Neutrophil (primary cell): ENCODE measurements around the gene TMEM62.

Source experiments
- H3K27ac ChIP-seq: fragments of 200-600 bp; sonication (generic); 2 replicates; pipeline ENCODE4 v1.5.1; 2016; ENCODE audit warnings: mild to moderate bottlenecking, moderate library complexity
- H3K27me3 ChIP-seq: fragments of 200-600 bp; sonication (generic); 2 replicates; pipeline ENCODE4 v1.6.0; 2016; ENCODE audit warnings: mild to moderate bottlenecking
- H3K36me3 ChIP-seq: fragments of 200-600 bp; sonication (generic); 2 replicates; pipeline ENCODE4 v1.5.1; 2017
- H3K4me1 ChIP-seq, 2 experiments: fragments of 200-600 bp in 1 of 2; sonication (generic) in 1 of 2; 1 replicate in 1 of 2; 2 replicates in 1 of 2; pipeline versions ENCODE4 v1.5.1 to v1.6.1; 2013 to 2016; ENCODE audit warnings: low read depth in 1 of 2, low read length in 1 of 2, mild to moderate bottlenecking in 1 of 2, moderate library complexity in 1 of 2; ENCODE audit not compliant: control insufficient read depth in 1 of 2, insufficient read depth in 1 of 2
- H3K4me3 ChIP-seq, 2 experiments: fragments of 200-600 bp in 1 of 2; sonication (generic) in 1 of 2; 1 replicate in 1 of 2; 2 replicates in 1 of 2; pipeline ENCODE4 v1.5.1; 2013 to 2016; ENCODE audit warnings: low read depth in 1 of 2, low read length in 1 of 2, mild to moderate bottlenecking in 1 of 2, moderate library complexity in 1 of 2
- H3K9me3 ChIP-seq: fragments of 200-600 bp; sonication (generic); 2 replicates; pipeline ENCODE4 v1.5.1; 2016
- CTCF ChIP-seq: fragments of 200-600 bp; sonication (generic); IDR thresholded peaks from 2 replicates; pipeline ENCODE4 v1.5.1; 2016; ENCODE audit warnings: antibody characterized with exemption

Gene TMEM62

GRCh38 chr15:43133430-43134156, at the start of gene TMEM62:
Gene TMEM62 (plus strand): TSS chr15:43133586. CDS start chr15:43133803, 217 bp downstream.
- TF ChIP-seq CTCF = no peak
- Histone ChIP-seq H3K4me1 (peaks cover 14 to 16% of the 10 kb centered on the region in 2 experiments), H3K27me3 (no peaks in the 10 kb centered on the region), H3K27ac (peak within 1 kb of the TSS; percentile 83), H3K4me3 (peak within 1 kb of the TSS; percentile 77 to 84), H3K36me3 (peaks cover 21% of the 10 kb centered on the region), H3K9me3 (no peaks in the 10 kb centered on the region)

GRCh38 chr15:43085921-43086320, 47.5 kb upstream of the TMEM62 start:
- Histone ChIP-seq H3K9me3 (no peaks in the 10 kb centered on the region), H3K4me3 (no peak overlapping the region), H3K27me3 (no peaks in the 10 kb centered on the region), H3K27ac (no peak overlapping the region), H3K36me3 (peaks cover 50% of the 10 kb centered on the region), H3K4me1 (no peaks in the 10 kb centered on the region)
- TF ChIP-seq CTCF = no peak

- H3K9me3 ChIP-seq = no peaks in the 10 kb centered on the region
- no peaks in the 10 kb centered on the region for H3K4me1 ChIP-seq
- no peak overlapping the region for H3K4me3 ChIP-seq
- TF ChIP-seq CTCF = no peak
- peaks cover 47% of the 10 kb centered on the region for H3K36me3 ChIP-seq
- H3K27me3 ChIP-seq = no peaks in the 10 kb centered on the region
- no peak overlapping the region for H3K27ac ChIP-seq
Measured at GRCh38 chr15:43086551-43086950, 46.8 kb upstream of the TMEM62 start.

GRCh38 chr15:43091859-43092258, 41.5 kb upstream of the TMEM62 start:
- peaks cover 0 to 4% of the 10 kb centered on the region in 2 experiments for H3K4me1 ChIP-seq

GRCh38 chr15:43093026-43093425, 40.4 kb upstream of the TMEM62 start:
- TF ChIP-seq CTCF = no peak
- peaks cover 0 to 4% of the 10 kb centered on the region in 2 experiments for H3K4me1 ChIP-seq
- H3K36me3 ChIP-seq = peaks cover 12% of the 10 kb centered on the region
- no peaks in the 10 kb centered on the region for H3K9me3 ChIP-seq
- peak overlapping the region; percentile 59 for H3K27ac ChIP-seq
- H3K4me3 ChIP-seq = no peak overlapping the region
- H3K27me3 ChIP-seq = no peaks in the 10 kb centered on the region

More at GRCh38 chr15:43091859-43092258, 41.5 kb upstream of the TMEM62 start:
- TF ChIP-seq CTCF = no peak
- H3K9me3 ChIP-seq = no peaks in the 10 kb centered on the region
- H3K4me3 ChIP-seq = no peak overlapping the region
- peaks cover 5% of the 10 kb centered on the region for H3K36me3 ChIP-seq
- H3K27me3 ChIP-seq = no peaks in the 10 kb centered on the region
- no peak overlapping the region for H3K27ac ChIP-seq
